T-helper 9 cell (primary cell): Measurements from ENCODE around the gene BCO1.
A peak's percentile ranks its signal among the peaks of the same experiment; 100 is the strongest.

Source experiments
- DNase-seq: peaks from one replicate; pipeline ENCODE4 v3.0.0-alpha.2; 2020

BCO1 gene

DNA sequence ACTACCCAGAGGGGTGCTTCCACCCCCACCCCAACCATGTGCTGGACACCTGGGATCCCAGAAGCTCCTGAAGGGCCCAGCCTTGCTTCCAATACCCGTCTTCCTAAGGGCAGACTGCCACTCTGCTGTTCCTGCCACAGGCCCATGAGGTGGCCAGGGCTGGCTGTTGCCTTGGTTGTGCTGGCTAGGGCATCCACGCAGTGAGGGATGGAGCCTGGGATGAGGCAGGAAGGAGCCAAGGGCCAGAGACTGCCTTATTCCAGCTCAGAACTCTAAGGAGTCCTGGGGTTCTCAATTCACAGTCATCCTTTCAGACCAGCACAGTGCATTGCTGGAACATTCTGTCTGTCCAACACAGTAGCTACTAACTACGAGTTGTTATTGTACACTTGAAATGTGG lies 37.8 kb downstream of the BCO1 start:
- no peak for DNase-seq

DNA sequence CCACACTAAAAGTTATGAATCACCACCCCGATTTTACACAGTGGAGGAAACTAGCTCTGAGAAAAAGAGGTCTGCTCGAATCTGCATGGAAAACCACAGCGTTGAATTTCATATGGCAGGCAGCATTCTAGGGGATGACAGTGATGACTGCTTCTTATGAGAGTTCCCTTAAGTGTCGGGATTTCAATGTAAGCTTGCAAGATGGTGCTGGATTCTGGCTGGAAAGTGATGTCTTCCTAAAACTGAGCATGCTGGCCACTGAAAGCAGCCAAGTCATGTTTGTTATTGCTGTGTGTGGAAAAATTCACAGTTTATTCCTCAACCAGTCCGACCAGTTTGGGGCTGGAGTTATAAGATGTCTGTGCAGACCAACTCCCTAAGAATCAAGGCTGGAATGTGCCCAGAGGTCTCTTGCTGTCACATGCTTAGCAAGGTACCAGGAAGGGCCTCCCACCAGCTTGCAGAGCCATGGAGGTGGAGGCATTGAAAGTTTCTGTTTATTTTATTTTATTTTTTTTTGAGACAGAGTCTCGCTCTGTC lies 39.1 kb downstream of the BCO1 start:
- no peak for DNase-seq

DNA sequence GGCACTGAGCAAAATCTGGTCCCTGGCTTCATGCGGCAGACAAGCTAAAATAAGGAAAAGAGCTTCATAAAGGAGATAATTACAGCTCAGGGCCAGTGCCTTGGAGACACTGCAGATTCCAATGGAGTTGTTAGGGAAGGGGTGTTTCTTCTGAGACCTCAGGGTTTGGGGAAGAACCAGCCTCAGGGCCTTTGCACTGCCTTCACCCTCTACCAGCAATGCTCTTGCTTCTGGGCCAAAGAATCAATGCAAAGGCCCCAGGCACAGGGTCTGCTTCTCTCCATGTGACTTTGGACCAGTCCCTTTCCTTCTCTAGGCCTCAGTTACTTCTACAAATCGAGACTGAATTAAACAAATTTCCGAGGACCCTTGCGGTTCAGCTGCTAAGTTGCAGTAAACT lies 40.0 kb downstream of the BCO1 start:
- DNase-seq, result no peak

DNA sequence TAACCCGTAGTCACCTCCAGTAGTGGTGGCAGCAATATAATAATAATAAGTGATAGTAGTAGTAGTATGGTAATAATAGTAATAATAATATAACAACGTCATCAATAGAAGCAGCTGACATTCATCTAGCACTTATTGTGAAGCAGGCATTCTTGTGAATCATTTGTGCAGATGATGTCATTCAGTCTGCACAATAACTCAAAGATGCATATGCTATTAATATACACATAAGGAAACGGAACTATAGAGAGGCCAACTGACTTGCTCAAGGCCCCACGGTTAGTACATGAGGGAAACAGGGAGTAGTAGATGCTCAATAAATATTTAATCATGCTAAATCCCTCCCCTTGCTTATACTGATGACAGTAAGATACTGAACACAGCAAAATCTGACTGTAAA lies 40.9 kb downstream of the BCO1 start:
- no peak for DNase-seq

DNA sequence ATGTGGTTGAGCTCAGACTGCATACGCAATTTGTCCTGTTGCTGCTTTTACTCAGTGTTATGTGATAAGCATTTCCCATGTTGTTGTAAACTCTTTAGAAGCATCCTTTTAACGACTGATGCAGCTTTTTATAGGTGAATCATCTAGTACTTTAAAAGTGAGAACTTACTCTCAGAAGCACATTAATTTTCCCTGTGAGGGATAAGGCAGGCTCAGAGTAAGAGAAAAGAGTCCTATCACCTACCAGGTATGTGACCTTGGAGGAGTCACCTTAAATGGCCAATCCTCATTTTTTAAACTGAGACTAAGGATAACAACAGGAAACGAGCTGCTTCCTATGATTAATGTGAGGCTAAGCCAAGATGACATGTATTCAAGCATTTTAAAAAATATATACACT lies 41.9 kb downstream of the BCO1 start:
- DNase-seq, result no peak

DNA sequence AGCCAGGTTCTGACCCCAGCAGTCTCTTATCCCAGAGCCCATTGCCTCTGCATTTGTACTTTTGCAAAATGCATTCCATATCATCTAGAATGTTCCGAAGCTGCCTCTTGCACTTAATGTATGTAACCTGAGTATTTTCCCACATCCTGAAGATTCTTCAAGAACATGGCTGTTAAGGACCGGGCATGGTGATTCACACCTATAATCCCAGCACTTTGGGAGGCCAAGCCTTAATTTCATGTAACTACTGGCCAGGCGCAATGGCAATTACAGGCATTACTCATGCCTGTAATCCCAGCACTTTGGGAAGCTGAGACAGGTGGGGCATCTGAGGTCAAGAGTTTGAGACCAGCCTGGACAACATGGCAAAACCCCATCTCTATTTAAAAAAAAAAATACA lies 44.6 kb downstream of the BCO1 start:
- no peak for DNase-seq

DNA sequence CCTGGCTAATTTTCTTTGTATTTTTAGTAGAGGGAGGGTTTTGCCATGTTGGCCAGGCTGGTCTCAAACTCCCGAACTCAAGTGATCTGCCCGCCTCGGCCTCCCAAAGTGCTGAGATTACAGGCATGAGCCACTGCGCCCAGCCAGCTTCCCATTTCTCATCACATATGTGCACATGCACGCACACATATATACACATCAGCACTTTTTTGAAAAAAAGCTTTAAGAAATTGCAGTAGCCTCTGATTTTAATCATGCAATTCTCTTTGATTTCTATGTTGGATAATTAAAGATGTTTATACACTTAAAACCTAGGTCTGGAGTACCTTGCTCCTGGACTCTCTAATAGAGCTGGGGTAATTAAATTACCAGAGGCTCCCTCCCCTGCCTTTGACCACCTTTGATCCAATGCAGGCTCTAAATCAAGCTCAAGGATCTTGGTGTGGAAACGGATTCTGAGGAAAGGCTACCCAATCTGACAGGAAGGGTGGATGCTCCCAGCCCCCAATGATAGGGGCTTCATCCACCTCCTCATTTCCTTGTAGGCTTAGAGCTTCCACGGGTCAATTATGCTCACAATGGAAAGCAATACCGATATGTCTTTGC lies 46.6 kb downstream of the BCO1 start:
- DNase-seq, result no peak

DNA sequence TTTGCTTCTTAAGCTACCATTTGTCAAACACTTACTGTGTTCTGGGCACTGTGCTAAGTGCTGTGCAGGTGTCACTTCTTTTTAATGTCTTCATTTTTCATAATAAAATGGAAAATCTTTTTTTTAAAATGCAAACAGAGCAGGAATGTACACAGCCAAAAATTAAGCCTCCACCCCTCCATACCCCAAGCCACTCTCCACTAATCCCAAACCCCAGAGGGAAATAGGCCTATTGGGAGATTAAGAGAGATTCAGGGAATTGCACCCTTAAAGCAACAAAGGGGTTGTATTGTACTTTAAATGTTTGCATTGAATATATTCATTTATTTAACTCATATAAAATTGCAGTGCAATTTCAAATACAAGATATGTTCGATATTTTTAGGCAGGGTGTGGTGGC lies 47.7 kb downstream of the BCO1 start:
- DNase-seq, result no peak

DNA sequence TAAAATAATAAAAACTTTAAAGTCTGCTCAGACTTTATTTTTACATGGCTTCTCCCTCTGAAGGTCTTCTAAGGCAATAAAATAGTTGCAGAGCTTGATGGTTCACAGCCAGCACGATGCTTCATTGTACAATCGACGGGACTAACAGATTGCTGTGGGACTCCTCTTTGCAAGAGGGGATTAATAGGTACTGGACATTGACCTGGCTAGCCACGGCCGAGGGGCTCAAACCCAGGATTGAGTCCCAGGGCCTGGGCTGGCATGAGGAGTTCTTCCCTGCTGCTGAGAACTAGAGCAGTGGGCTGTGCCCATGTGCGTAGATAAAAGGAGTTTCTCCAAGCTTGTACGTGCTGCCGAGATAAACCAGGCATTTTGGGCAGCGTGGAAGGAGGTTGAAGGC lies 52.6 kb downstream of the BCO1 start:
- no peak for DNase-seq

DNA sequence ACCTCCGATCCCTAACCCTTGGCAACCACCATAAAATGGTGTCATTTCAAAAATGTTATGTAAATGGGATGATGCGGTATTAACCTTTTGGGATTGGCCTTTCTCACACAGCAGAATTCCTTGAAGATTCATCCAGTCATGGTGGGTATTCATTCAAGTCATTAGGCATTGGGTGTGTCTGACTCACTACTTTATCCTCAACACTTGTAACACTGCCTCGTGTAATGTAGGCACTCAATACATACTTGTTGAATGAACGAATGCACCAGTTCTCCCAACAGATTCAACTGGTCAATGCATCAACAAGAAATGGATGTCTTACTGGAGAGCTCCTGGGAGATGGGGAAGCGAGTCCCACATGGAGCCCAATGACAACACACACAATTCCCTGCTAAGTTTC lies 54.4 kb downstream of the BCO1 start:
- DNase-seq, result no peak

DNA sequence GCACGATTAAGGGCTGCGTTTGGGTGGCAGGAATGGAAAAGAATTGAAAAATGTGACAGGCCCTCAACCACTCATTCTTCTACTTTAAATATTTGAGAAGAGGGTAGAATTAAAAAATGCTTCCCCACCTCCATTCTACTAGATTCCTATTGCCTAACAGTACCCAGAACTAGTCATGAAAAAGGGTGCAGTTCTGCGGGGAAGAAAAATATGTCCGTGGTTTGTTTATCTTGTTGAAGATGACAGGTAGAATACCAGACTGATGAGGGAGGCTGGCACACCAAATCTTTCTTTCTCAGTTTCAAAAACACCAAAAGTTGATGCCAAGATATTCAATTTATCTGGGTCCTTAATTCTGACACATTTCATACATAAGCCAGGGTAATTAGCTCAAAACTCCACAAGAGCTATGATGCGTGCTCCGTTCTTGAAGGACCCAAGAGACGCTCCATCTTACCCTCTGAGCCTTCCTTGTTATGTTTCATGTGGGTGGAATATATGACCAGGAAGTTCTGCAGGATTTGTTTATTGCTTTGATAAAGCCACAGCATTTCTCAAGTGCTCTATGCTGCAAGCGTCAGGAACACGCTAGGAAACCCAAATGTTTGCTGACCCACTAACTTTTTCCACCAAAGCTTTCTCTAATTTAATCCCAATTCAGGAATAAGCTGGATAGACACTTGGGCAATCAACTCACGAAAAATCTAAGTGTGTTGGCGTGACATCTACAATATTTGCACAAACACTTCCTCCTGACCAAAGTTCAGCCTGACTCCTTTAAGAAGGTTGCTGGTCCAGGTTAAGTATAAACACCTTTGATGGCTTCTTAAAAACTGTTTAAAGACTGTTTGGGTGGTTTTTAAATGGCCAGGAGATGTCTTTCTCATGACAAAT lies 55.7 kb downstream of the BCO1 start:
- no peak for DNase-seq

DNA sequence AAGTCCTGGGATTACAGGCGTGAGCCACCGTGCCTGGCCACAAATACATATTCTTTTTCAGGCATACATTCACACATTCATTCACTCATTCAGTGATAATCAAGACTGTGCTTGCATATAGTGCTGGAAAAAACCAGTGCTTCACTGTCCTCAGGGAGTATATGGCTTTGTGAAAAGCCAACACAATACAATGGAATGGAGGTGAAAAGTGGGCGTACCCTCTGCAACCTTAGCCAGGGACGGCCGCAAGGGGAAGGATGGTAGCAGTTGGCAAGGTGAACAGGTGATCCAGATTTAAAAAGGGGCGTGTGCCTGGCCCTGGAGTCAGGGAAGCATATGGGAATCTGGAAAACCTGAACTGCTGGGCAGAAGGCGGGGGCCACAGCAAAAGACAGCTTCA lies 58.1 kb downstream of the BCO1 start:
- DNase-seq, result no peak

DNA sequence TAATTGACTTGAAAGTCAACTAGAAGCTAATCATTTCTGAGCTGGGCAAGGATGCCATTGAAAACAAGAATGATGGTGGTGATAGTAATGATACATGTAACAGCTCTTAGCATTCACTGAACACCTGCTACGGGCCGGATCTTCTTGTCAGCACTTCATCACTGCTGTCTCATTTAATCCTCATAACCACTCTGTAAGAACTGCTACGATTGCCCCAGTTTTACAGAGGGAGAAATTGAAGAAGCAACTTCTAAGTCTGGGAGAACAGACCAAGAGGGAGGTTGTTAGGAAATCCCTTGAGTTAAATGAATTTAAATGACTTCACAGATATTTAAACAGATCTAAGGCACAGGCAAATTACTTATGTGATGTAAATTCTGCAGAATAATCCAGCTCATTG lies 69.3 kb downstream of the BCO1 start:
- no peak for DNase-seq

DNA sequence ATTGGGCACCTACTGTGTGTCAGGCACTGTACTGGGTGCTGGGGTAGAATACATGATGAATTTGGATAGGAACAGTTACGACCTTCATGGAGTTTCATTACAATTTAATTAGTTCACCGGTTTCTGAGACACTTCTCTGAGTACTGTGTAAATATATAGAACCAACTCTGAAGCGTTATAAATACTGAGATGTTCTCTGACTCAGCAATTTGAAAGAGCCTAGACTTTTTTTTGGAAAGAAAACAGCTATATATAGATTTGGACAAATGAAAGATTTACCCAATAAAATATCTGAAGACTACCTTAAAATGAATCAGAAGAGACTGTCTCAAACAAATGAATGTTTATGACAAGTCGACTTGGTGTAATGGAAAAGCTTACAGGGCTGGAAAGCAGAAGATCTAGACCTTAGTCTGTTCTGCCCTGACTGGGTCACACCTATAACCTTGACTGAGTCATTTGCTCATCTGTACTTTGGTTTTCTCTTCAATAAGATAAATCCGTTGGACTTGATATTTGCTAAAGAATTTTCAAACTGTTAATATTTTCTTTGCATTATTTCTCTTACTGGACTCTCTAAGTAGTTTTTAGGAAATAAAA lies 71.7 kb downstream of the BCO1 start:
- no peak for DNase-seq

DNA sequence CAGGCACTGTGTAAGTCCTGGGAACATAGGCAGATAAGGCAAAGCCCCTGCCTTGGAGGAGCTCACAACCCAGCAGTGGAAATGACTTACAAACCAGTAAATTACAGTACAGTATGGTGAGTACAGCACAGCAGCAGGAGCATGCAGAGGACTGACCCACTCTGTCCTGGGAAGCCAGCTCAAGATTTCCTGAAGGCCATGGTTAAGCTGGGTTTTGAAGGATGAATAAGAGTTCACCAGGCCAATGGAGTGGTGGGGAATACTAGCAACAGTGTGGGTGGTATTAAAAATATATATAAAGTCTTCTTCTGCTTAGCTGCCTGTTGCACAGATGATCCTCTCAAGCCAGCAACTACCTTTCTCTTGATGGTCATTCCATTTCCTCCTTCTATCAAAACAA lies 73.3 kb downstream of the BCO1 start:
- no peak for DNase-seq

DNA sequence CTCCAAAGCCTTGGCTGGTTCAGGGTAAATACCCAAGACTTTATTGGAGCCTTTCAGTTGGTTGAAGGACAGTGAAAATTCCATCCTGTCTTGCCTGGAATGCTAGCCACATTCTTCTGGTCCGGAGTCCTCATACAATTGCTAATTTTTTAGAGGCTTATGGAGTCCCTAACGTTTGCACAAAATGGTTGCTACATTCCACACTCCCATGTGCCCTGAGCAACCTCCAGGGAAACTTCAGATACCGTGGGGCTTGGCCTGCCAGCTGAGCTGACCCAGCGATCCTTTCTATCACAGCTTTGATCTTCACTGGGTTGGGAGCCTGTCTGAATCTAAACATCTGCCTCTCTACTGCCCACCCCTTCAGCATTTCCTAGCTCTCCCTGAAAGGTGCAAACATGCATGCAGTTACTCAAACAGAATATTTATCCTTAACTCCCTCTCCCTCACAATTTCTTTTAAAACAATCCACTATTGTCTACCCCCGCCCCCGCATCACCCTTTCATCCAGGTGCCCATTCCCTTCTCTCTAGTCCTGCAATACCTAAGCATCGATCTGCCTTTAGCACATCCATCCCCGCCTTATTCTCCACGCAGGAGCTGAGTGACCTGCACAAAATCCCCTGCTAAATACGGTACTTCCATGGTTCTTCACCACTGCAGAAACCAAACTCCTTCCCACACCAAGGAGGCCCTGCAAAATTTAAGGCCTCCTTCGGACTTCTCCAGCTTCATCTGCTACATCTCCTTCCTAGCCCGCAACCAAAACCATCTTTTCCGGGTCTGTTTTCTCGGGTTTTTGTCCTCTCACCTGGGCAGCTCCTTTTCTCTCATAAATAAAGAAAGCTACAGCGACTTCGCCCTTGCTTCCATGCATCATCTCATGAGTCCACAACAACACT lies 75.5 kb downstream of the BCO1 start:
- DNase-seq, result peak; percentile 1

DNA sequence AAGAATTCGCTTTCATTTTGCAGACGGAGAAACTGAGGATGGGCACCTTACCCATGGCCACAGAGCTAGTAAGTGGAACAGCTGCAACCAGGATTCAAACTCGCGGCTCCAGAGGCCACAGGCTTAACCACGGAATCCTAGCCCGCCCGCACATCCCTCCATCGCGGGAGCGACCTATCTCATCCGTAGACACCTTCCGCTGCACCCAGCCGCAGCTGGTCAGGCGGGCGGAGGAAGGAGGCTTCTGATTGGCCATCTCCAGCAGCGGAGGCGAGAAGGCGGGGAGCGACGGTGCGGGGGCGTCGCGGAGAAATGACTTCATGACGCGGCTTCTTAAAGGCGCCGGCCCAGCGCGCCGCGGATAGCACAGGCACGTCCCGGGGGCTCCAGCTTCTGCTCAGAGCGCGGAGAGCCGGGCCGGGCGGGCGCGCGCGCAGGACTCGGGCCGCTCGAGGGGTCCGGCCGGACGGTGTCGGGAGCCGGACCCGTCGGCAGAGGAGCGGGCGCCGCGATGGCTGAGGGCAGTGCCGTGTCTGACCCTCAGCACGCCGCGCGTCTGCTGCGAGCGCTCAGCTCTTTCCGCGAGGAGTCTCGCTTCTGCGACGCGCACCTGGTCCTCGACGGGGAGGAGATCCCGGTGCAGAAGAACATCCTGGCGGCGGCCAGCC lies 76.2 kb downstream of the BCO1 start, which contains the start of gene GAN:
TSS of gene GAN (plus strand) at position 360 of the 668 bp plus-strand sequence. CDS start at position 512, 152 bp downstream.
- DNase-seq, result peak; percentile 88

DNA sequence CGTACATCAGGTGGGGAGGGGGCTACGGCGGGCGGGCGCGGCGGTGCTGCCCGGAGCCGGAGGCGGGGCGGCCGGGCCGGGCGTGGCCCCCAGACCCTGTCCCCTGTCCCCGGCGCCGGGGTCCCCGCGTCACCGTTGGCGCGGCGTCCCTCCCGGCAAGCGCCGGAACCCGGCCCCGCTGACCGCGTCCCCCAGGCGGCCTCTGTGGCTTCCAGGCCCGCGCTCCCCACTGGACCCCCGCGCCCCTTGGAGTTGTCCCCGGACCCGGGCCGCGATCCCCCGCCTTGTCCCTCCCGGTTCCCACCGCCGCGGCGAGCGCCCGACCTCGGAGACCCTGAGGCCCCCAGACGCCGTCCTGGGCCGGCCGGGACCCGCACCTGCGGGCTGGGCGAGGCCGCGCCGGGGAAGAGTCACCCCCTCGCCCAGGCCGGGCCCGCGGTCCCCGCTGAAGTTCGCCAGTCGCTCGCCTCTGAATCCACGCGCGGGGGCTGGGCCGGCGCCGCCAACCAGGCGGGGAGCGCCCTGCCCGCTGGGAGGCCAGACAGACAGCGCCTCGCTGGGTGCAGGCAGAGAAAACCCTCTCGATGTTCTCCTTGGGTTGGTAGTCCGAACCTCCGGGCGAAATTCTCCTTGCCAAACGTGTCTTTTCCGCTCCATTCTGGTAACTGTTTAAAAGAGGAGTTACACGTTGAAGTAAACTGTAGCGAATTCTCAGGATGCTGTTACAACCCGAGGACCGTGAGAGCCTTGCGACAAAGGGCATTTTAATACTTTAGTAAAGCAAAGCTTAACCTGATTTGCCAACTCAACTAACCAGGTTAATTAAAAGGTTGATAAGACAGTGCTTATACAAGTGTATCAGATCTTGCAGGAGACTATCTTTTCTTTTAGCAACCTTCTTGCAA lies 77.0 kb downstream of the BCO1 start:
- DNase-seq, result peak; percentile 21

DNA sequence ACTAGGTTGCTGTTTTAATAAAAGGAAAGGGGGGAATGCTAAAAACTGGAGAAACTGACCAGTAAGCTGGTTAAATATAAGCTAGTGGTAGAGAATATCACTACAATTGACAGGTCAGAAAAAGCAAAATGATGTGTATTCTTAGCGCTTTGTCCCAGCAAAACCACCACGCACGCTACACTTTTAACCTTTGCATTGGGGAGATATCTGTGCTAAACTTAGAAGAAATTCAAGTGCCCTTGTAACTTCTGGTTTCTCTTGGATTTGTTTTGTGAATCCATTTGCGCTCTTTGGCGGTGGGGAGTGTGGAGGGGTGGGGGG lies 77.6 kb downstream of the BCO1 start:
- no peak for DNase-seq

DNA sequence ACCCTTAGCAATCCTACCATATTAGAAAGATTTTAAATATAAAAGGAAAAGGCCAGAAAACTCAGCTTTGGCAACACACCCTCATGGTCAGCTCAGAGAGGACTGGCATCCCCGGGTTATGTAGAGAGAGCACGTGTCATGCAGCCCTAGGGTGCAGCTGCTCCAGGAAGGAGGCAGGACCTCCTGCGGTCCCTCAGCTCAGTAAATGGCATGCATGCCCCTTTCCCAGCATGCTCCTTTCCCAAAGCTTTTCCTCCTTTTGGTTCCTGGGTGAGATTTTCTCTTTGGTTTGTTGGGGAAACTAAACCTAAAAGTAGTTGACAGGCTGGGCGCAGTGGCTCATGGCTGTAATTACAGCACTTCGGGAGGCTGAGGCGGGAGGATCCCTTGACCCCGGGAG lies 80.2 kb downstream of the BCO1 start:
- DNase-seq, result no peak

DNA sequence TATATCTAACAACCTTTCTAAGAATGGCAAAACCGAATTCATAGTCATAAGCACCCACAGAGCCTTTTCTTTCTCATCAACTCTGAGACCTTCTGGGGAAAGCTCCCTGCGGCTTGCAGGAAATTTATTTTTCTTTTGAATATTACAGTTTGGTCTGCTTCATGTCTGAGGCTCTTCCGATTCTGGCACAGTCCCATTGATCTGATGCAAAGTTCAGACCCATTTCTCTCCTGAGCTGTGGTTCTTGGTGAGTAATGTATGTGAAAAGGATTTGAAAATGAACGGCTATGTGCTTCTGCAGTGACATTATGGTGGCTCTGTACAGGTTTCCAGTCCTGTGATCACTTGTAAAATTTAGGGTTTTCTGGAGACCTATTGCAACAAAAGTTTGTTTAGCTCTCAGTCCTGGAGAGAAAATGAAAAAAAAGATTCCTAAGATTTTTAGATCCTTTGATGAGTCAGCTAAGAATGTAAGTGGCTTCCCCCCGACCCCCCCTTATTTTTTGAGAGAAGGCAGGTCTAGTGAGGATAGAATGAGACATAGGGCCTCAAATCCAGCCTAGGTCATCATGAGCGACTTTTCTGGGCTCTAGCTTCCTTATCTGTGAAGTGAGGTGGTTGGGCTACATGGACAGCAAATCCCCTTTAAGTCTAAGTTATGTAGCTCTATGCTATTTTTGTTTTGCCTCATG lies 80.9 kb downstream of the BCO1 start:
- DNase-seq, result no peak
